ENCODE measurements around the gene CNNM3.
"Not testable (repeated sequence)": the region's sequence is repeated elsewhere in the genome, so short reads cannot be mapped to it uniquely, and the experiment has no call there.

Gene CNNM3

GRCh38 chr2:96842600-96842999, 26.5 kb downstream of the CNNM3 start:
- DNase-seq = no peak

GRCh38 chr2:96843538-96844268, 27.6 kb downstream of the CNNM3 start, which contains the start of gene ANKRD23:
ANKRD23 (minus strand) TSS chr2:96844021; CDS start chr2:96843992, 29 bp downstream.
- no peak for DNase-seq

GRCh38 chr2:96844405-96844808, 28.3 kb downstream of the CNNM3 start:
- DNase-seq = no peak

GRCh38 chr2:96846825-96847224, 30.8 kb downstream of the CNNM3 start:
- DNase-seq = no peak

GRCh38 chr2:96847586-96847985, 31.5 kb downstream of the CNNM3 start:
- DNase-seq = no peak

GRCh38 chr2:96848264-96848663, 32.2 kb downstream of the CNNM3 start:
- no peak for DNase-seq

GRCh38 chr2:96852667-96853066, 36.6 kb downstream of the CNNM3 start:
- DNase-seq = no peak

GRCh38 chr2:96853321-96853720, 37.3 kb downstream of the CNNM3 start:
- DNase-seq = no peak

- no peak for DNase-seq
Measured at GRCh38 chr2:96856776-96857666, 41.0 kb downstream of the CNNM3 start.

GRCh38 chr2:96857667-96858372, 41.8 kb downstream of the CNNM3 start, which contains the start of gene ANKRD39:
ANKRD39 (minus strand) TSS chr2:96858016; CDS start chr2:96857987, 29 bp downstream.
- DNase-seq = peak; percentile 95

- no peak for DNase-seq
Measured at GRCh38 chr2:96859099-96859649, 43.1 kb downstream of the CNNM3 start.

GRCh38 chr2:96859681-96860064, 43.6 kb downstream of the CNNM3 start:
- DNase-seq = no peak

- DNase-seq = no peak
Measured at GRCh38 chr2:96860065-96861029, 44.3 kb downstream of the CNNM3 start.

GRCh38 chr2:96861074-96861473, 45.0 kb downstream of the CNNM3 start:
- no peak for DNase-seq

GRCh38 chr2:96863056-96863455, 47.0 kb downstream of the CNNM3 start:
- DNase-seq = not testable (repeated sequence)

GRCh38 chr2:96863575-96864342, 47.7 kb downstream of the CNNM3 start:
- no peak for DNase-seq

GRCh38 chr2:96864343-96865091, 48.4 kb downstream of the CNNM3 start:
- DNase-seq = no peak

GRCh38 chr2:96865654-96866053, 49.6 kb downstream of the CNNM3 start:
- DNase-seq = no peak

- DNase-seq = no peak
Measured at GRCh38 chr2:96866149-96866548, 50.1 kb downstream of the CNNM3 start.

- no peak for DNase-seq
Measured at GRCh38 chr2:96866586-96866985, 50.5 kb downstream of the CNNM3 start.
